OCI-LY1 (cell line): Measurements from ENCODE around the gene NEGR1.

Experiments used
- CTCF ChIP-seq: fragments of 200-600 bp; sonication (generic), shearing (Covaris generic); IDR thresholded peaks from 2 replicates; pipeline ENCODE4 v1.5.1; 2017; ENCODE audit warnings: mild to moderate bottlenecking, antibody characterized with exemption, low read length, moderate library complexity, mixed read lengths
- EZH2 ChIP-seq: fragments of 200-600 bp; sonication (generic), shearing (Covaris generic); IDR thresholded peaks from 2 replicates; pipeline ENCODE4 v1.8.0; 2017; ENCODE audit warnings: borderline replicate concordance, mixed run types, mild to moderate bottlenecking, antibody characterized with exemption, low read length, moderate library complexity, mixed read lengths

- TF ChIP-seq CTCF (no peak), EZH2 (no peak)
These were observed 882.3 kb downstream of the NEGR1 start for GRCh38 chr1:71400050-71400449.
